ENCODE measurements around the gene PATE2. TPM values are rescaled to one million over a fixed set of nuclear protein-coding genes. Genes with fewer than 3 reads are reported as not detected.

The PATE2 gene
- polyA plus RNA-seq, 1 donor (not counting 4 experiments of a cell fraction or from before 2014, with no cell fraction given), result not detected

- Histone ChIP-seq H3K9ac (ENCODE audit: control insufficient read depth, extremely low read depth, insufficient read depth, low read length) (no peak overlapping the region), H3K36me3 (ENCODE audit: control insufficient read depth in 2 of 2, extremely low read depth in 1 of 2, insufficient read depth in 2 of 2, low read length in 2 of 2) (no peaks in the 10 kb centered on the region), H3K27me3 (ENCODE audit: control insufficient read depth, extremely low read depth, insufficient read depth, low read length) (no peaks in the 10 kb centered on the region), H3K4me2 (ENCODE audit: control insufficient read depth, extremely low read depth, insufficient read depth, low read depth, low read length) (no peak overlapping the region), H3K27ac (ENCODE audit: control insufficient read depth, insufficient read depth, low read length) (no peak overlapping the region), H3K9me3 (ENCODE audit: control insufficient read depth, low read depth, low read length) (no peaks in the 10 kb centered on the region), H3K4me3 (ENCODE audit: control insufficient read depth in 2 of 3, extremely low read depth in 1 of 3, insufficient read depth in 2 of 3, low read depth in 1 of 3, low read length in 3 of 3) (no peak overlapping the region), H2AFZ (ENCODE audit: control insufficient read depth, low read length) (no peak overlapping the region), H3K9me1 (ENCODE audit: control insufficient read depth, extremely low read depth, insufficient read depth, low read length) (no peaks in the 10 kb centered on the region), H3K4me1 (ENCODE audit: control insufficient read depth, extremely low read depth, insufficient read depth, low read length) (no peaks in the 10 kb centered on the region), H4K20me1 (ENCODE audit: control insufficient read depth, extremely low read depth, insufficient read depth, low read length) (no peaks in the 10 kb centered on the region), H3K79me2 (ENCODE audit: control insufficient read depth, insufficient read depth, low read length) (no peaks in the 10 kb centered on the region)
- TF ChIP-seq EZH2 (IDR thresholded peaks at IDR 0.05; ENCODE audit: low read length), result no peak
- no peak for TF ChIP-seq CTCF (optimal IDR thresholded peaks at IDR 0.05 in 1 of 3, IDR thresholded peaks at IDR 0.05 in 1 of 3, conservative IDR thresholded peaks at IDR 0.05 in 1 of 3; ENCODE audit: extremely low read depth in 1 of 3, insufficient read depth in 2 of 3, low read length in 3 of 3)
- dilution Hi-C loops (cut with MboI; ENCODE audit: extremely low pct_ligation_motif_present, low sequenced_read_pairs), result no loop called here
- FAIRE-seq (no peak), DNase-seq (ENCODE audit: low read depth, low spot score) (no peak)
These were observed 22.6 kb downstream of the PATE2 start for GRCh38 chr11:125756050-125756449.

DNA sequence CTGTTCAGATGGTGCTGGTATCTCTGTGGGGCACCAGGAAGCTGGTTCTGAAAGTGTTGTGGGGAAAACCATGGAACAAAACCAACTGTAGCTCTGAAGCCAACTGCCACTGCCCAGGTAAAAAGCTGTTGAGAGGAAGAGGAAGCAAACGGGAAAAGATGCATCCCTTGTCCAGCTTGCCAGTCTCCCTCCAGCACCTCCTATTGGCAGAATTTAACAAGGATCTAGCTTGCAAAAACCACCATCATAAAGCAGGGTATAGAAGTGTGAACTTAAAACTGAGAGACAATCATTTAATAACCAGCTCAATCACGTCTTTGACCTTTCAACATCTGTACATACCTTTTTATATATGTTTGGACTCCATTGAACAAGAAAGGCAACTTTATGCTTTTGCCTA lies 28.0 kb downstream of the PATE2 start:
- DNase-seq (ENCODE audit: low read depth, low spot score), result no peak
- H3K27ac ChIP-seq (ENCODE audit: control insufficient read depth, insufficient read depth, low read length), result no peak overlapping the region
- H3K9ac ChIP-seq (ENCODE audit: control insufficient read depth, extremely low read depth, insufficient read depth, low read length), result no peak overlapping the region
- TF ChIP-seq EZH2 (IDR thresholded peaks at IDR 0.05; ENCODE audit: low read length) (no peak), CTCF (optimal IDR thresholded peaks at IDR 0.05 in 1 of 3, IDR thresholded peaks at IDR 0.05 in 1 of 3, conservative IDR thresholded peaks at IDR 0.05 in 1 of 3; ENCODE audit: extremely low read depth in 1 of 3, insufficient read depth in 2 of 3, low read length in 3 of 3) (peak in 2 of 3 experiments; percentile 6 to 17)
- H4K20me1 ChIP-seq (ENCODE audit: control insufficient read depth, extremely low read depth, insufficient read depth, low read length), result no peaks in the 10 kb centered on the region
- no peaks in the 10 kb centered on the region for H3K9me1 ChIP-seq (ENCODE audit: control insufficient read depth, extremely low read depth, insufficient read depth, low read length)
- dilution Hi-C loops (cut with MboI; ENCODE audit: extremely low pct_ligation_motif_present, low sequenced_read_pairs), result no loop called here
- H3K79me2 ChIP-seq (ENCODE audit: control insufficient read depth, insufficient read depth, low read length), result no peaks in the 10 kb centered on the region
- H3K4me1 ChIP-seq (ENCODE audit: control insufficient read depth, extremely low read depth, insufficient read depth, low read length), result no peaks in the 10 kb centered on the region
- FAIRE-seq, result no peak
- no peaks in the 10 kb centered on the region for H3K9me3 ChIP-seq (ENCODE audit: control insufficient read depth, low read depth, low read length)
- H3K36me3 ChIP-seq (ENCODE audit: control insufficient read depth in 2 of 2, extremely low read depth in 1 of 2, insufficient read depth in 2 of 2, low read length in 2 of 2), result no peaks in the 10 kb centered on the region
- H3K27me3 ChIP-seq (ENCODE audit: control insufficient read depth, extremely low read depth, insufficient read depth, low read length), result peaks cover 2% of the 10 kb centered on the region
- H3K4me2 ChIP-seq (ENCODE audit: control insufficient read depth, extremely low read depth, insufficient read depth, low read depth, low read length), result no peak overlapping the region
- H2AFZ ChIP-seq (ENCODE audit: control insufficient read depth, low read length), result no peak overlapping the region
- H3K4me3 ChIP-seq (ENCODE audit: control insufficient read depth in 2 of 3, extremely low read depth in 1 of 3, insufficient read depth in 2 of 3, low read depth in 1 of 3, low read length in 3 of 3), result no peak overlapping the region

Data from keratinocyte (primary cell).